ENCODE results near the gene ESYT3.
"Not testable (repeated sequence)": the region's sequence is repeated elsewhere in the genome, so short reads cannot be mapped to it uniquely, and the experiment has no call there.

The ESYT3 gene

GRCh38 chr3:138424323-138424722, 10.1 kb upstream of the ESYT3 start:
- 0 out of 2 replicates have a peak, but pooled peaks cover 7% of the 10 kb centered on the region for H3K9me3 ChIP-seq (ENCODE audit: insufficient read depth, low read length)
- no peaks in the 10 kb centered on the region for H3K36me3 ChIP-seq (ENCODE audit: low read length)
- no peaks in the 10 kb centered on the region for H3F3A ChIP-seq (ENCODE audit: insufficient read depth)
- H3K9me2 ChIP-seq (replicated peaks; ENCODE audit: insufficient read depth, low read length), result no peaks in the 10 kb centered on the region
- no peaks in the 10 kb centered on the region for H4K20me1 ChIP-seq (ENCODE audit: low read depth, low read length)
- H3K4me2 ChIP-seq (ENCODE audit: low read depth, low read length, poor library complexity, severe bottlenecking), result no peak overlapping the region
- H3K9ac ChIP-seq (ENCODE audit: low read length), result no peak overlapping the region
- H3K27ac ChIP-seq (ENCODE audit: low read depth, low read length), result no peak overlapping the region
- no peak overlapping the region for H2AFZ ChIP-seq (ENCODE audit: low read depth, low read length, severe bottlenecking)
- no peaks in the 10 kb centered on the region for H3K27me3 ChIP-seq (ENCODE audit: low read length)
- no peak overlapping the region for H3K4me3 ChIP-seq (ENCODE audit: insufficient read depth, low read length, poor library complexity, severe bottlenecking)
- no peaks in the 10 kb centered on the region for H3K79me2 ChIP-seq (ENCODE audit: insufficient read depth, low read length)
- TF ChIP-seq EZH2phosphoT487 (conservative IDR thresholded peaks at IDR 0.05; ENCODE audit: low read length), result no peak
- no peak for TF ChIP-seq CTCF (IDR thresholded peaks at IDR 0.05; ENCODE audit: insufficient read depth, low read length, poor library complexity, severe bottlenecking)

GRCh38 chr3:138426211-138426610, 8.2 kb upstream of the ESYT3 start:
- Histone ChIP-seq H3K27ac (ENCODE audit: low read depth, low read length) (no peak overlapping the region), H3K27me3 (ENCODE audit: low read length) (no peaks in the 10 kb centered on the region), H2AFZ (ENCODE audit: low read depth, low read length, severe bottlenecking) (no peak overlapping the region), H3K9me2 (replicated peaks; ENCODE audit: insufficient read depth, low read length) (no peaks in the 10 kb centered on the region), H3K9ac (ENCODE audit: low read length) (no peak overlapping the region), H3F3A (ENCODE audit: insufficient read depth) (no peaks in the 10 kb centered on the region), H3K79me2 (ENCODE audit: insufficient read depth, low read length) (no peaks in the 10 kb centered on the region), H3K4me3 (ENCODE audit: insufficient read depth, low read length, poor library complexity, severe bottlenecking) (no peak overlapping the region), H3K4me2 (ENCODE audit: low read depth, low read length, poor library complexity, severe bottlenecking) (no peak overlapping the region), H3K36me3 (ENCODE audit: low read length) (no peaks in the 10 kb centered on the region), H4K20me1 (ENCODE audit: low read depth, low read length) (no peaks in the 10 kb centered on the region), H3K9me3 (ENCODE audit: insufficient read depth, low read length) (no peaks in the 10 kb centered on the region)
- TF ChIP-seq EZH2phosphoT487 (conservative IDR thresholded peaks at IDR 0.05; ENCODE audit: low read length) (no peak), CTCF (IDR thresholded peaks at IDR 0.05; ENCODE audit: insufficient read depth, low read length, poor library complexity, severe bottlenecking) (no peak)

GRCh38 chr3:138426754-138427153, 7.7 kb upstream of the ESYT3 start:
- not testable (repeated sequence) for H3K9me2 ChIP-seq (replicated peaks; ENCODE audit: insufficient read depth, low read length); H3K79me2 ChIP-seq (ENCODE audit: insufficient read depth, low read length); H3K4me2 ChIP-seq (ENCODE audit: low read depth, low read length, poor library complexity, severe bottlenecking); H4K20me1 ChIP-seq (ENCODE audit: low read depth, low read length); H3K27ac ChIP-seq (ENCODE audit: low read depth, low read length); H3K36me3 ChIP-seq (ENCODE audit: low read length); H2AFZ ChIP-seq (ENCODE audit: low read depth, low read length, severe bottlenecking); H3K27me3 ChIP-seq (ENCODE audit: low read length); H3K9me3 ChIP-seq (ENCODE audit: insufficient read depth, low read length); H3F3A ChIP-seq (ENCODE audit: insufficient read depth); H3K4me3 ChIP-seq (ENCODE audit: insufficient read depth, low read length, poor library complexity, severe bottlenecking); H3K9ac ChIP-seq (ENCODE audit: low read length)

- no peaks in the 10 kb centered on the region for H3K27me3 ChIP-seq (ENCODE audit: low read length)
- no peak overlapping the region for H3K27ac ChIP-seq (ENCODE audit: low read depth, low read length)
- no peak overlapping the region for H3K9ac ChIP-seq (ENCODE audit: low read length)
- no peaks in the 10 kb centered on the region for H3F3A ChIP-seq (ENCODE audit: insufficient read depth)
- H3K4me3 ChIP-seq (ENCODE audit: insufficient read depth, low read length, poor library complexity, severe bottlenecking), result no peak overlapping the region
- no peak overlapping the region for H3K4me2 ChIP-seq (ENCODE audit: low read depth, low read length, poor library complexity, severe bottlenecking)
- no peaks in the 10 kb centered on the region for H3K79me2 ChIP-seq (ENCODE audit: insufficient read depth, low read length)
- no peaks in the 10 kb centered on the region for H3K36me3 ChIP-seq (ENCODE audit: low read length)
- H3K9me2 ChIP-seq (replicated peaks; ENCODE audit: insufficient read depth, low read length), result no peaks in the 10 kb centered on the region
- H3K9me3 ChIP-seq (ENCODE audit: insufficient read depth, low read length), result no peaks in the 10 kb centered on the region
- TF ChIP-seq EZH2phosphoT487 (conservative IDR thresholded peaks at IDR 0.05; ENCODE audit: low read length), result no peak
- no peak for TF ChIP-seq CTCF (IDR thresholded peaks at IDR 0.05; ENCODE audit: insufficient read depth, low read length, poor library complexity, severe bottlenecking)
- H4K20me1 ChIP-seq (ENCODE audit: low read depth, low read length), result no peaks in the 10 kb centered on the region
- H2AFZ ChIP-seq (ENCODE audit: low read depth, low read length, severe bottlenecking), result no peak overlapping the region
These were observed 4.8 kb upstream of the ESYT3 start for GRCh38 chr3:138429665-138430064.
